ENCODE data around the gene ANKRD2.
"Not testable (repeated sequence)": the region's sequence is repeated elsewhere in the genome, so short reads cannot be mapped to it uniquely, and the experiment has no call there.

Gene ANKRD2

GRCh38 chr10:97571622-97572021 is 957 bp upstream of the ANKRD2 start:
- no peak for DNase-seq (ENCODE audit: low read depth in 2 of 2)

GRCh38 chr10:97573021-97573420 is 442 bp downstream of the ANKRD2 start:
- DNase-seq (ENCODE audit: low read depth in 2 of 2) = no peak

GRCh38 chr10:97573672-97574071 is 1.1 kb downstream of the ANKRD2 start:
- no peak for DNase-seq (ENCODE audit: low read depth in 2 of 2)

GRCh38 chr10:97574374-97575126 is 2.0 kb downstream of the ANKRD2 start:
- DNase-seq (ENCODE audit: low read depth in 2 of 2) = no peak

GRCh38 chr10:97575127-97575668 is 2.6 kb downstream of the ANKRD2 start:
- no peak for DNase-seq (ENCODE audit: low read depth in 2 of 2)

GRCh38 chr10:97576487-97576886 is 3.9 kb downstream of the ANKRD2 start:
- not testable (repeated sequence) for DNase-seq (ENCODE audit: low read depth in 2 of 2)

- DNase-seq (ENCODE audit: low read depth in 2 of 2) = no peak
Observed at GRCh38 chr10:97577701-97578100, 5.1 kb downstream of the ANKRD2 start.

GRCh38 chr10:97578171-97578844 is 5.7 kb downstream of the ANKRD2 start:
- DNase-seq (ENCODE audit: low read depth in 2 of 2) = no peak

GRCh38 chr10:97580421-97581367 is 8.1 kb downstream of the ANKRD2 start:
- DNase-seq (ENCODE audit: low read depth in 2 of 2) = no peak

- DNase-seq (ENCODE audit: low read depth in 2 of 2) = no peak
Observed at GRCh38 chr10:97582169-97582568, 9.6 kb downstream of the ANKRD2 start.

- DNase-seq (ENCODE audit: low read depth in 2 of 2) = no peak
Observed at GRCh38 chr10:97583476-97583875, 10.9 kb downstream of the ANKRD2 start.

GRCh38 chr10:97584060-97584797 is 11.7 kb downstream of the ANKRD2 start, which contains the start of gene HOGA1:
HOGA1 (plus strand) TSS chr10:97584389; CDS start chr10:97584704, 315 bp downstream.
- no peak for DNase-seq (ENCODE audit: low read depth in 2 of 2)

- no peak for DNase-seq (ENCODE audit: low read depth in 2 of 2)
Observed at GRCh38 chr10:97584798-97585438, 12.3 kb downstream of the ANKRD2 start.

- no peak for DNase-seq (ENCODE audit: low read depth in 2 of 2)
Observed at GRCh38 chr10:97585439-97585811, 12.8 kb downstream of the ANKRD2 start.

- DNase-seq (ENCODE audit: low read depth in 2 of 2) = no peak
Observed at GRCh38 chr10:97587183-97587582, 14.6 kb downstream of the ANKRD2 start.

- DNase-seq (ENCODE audit: low read depth in 2 of 2) = no peak
Observed at GRCh38 chr10:97589479-97589878, 16.9 kb downstream of the ANKRD2 start, which contains the start of gene C10orf62. C10orf62 (plus strand) TSS chr10:97589721; CDS start chr10:97589898, 177 bp downstream.

GRCh38 chr10:97590082-97590747 is 17.6 kb downstream of the ANKRD2 start:
- no peak for DNase-seq (ENCODE audit: low read depth in 2 of 2)

GRCh38 chr10:97590748-97591495 is 18.3 kb downstream of the ANKRD2 start:
- DNase-seq (ENCODE audit: low read depth in 2 of 2) = no peak

GRCh38 chr10:97593421-97593820 is 20.8 kb downstream of the ANKRD2 start:
- DNase-seq (ENCODE audit: low read depth in 2 of 2) = no peak
